Cardiac septum (tissue), 1 donor: ENCODE results near the gene NDST1. TPM values are rescaled to one million over a fixed set of nuclear protein-coding genes. Genes with fewer than 3 reads are reported as not detected.
A peak's percentile ranks its signal among the peaks of the same experiment; 100 is the strongest.
"Not testable (repeated sequence)": the region's sequence is repeated elsewhere in the genome, so short reads cannot be mapped to it uniquely, and the experiment has no call there.

Experiments used
- DNase-seq: peaks from one replicate; pipeline ENCODE4 v3.0.0-alpha.2; 2020; ENCODE audit warnings: low spot score
- intact Hi-C: fragments of 100-400 bp; cut with DNase I; formaldehyde crosslinking; loops from one replicate; pipeline ENCODE4 v1.14.0; 2022
- long read RNA-seq: library from polyadenylated mRNA; unstranded; transcript quantifications from one replicate; pipeline ENCODE4 v2.0.0, GENCODE V29; 2021
- total RNA-seq: library from RNA; stranded (reverse); fragmentation: NEBNext Ultra II Directional; extraction: Animal tissue kit (Norgen Biotek cat#: 25700); gene quantifications from one replicate; pipeline ENCODE4 v1.2.1, GENCODE V29; 2021
- donor health status: DM: no; HTN: no; CAD: no.

The NDST1 gene
- 67.6 TPM for total RNA-seq
- long read RNA-seq, partial matches to known transcripts: 19 of 59 reads
- long read RNA-seq, other reads (novel, unspliced or antisense): 40 of 59 reads

- DNase-seq: no peak
- intact Hi-C loops: no loop called here
Measured at GRCh38 chr5:150507474-150508276, at the start of gene NDST1. TSS of gene NDST1 (plus strand) at chr5:150508131. CDS start at chr5:150521255, 13,124 bp downstream.

GRCh38 chr5:150458802-150459557 lies 49.0 kb upstream of the NDST1 start:
- intact Hi-C loops: loop anchor here (1.0 to 2.0 kb wide), 2 partner anchors 64 to 86 kb away; no protein-coding TSS in a partner anchor
- DNase-seq: peak; percentile 92

- intact Hi-C loops: loop anchor here (10.0 kb wide), 1 partner anchor 384 kb away; the partner anchor contains the start of gene IRGM
- no peak for DNase-seq
Measured at GRCh38 chr5:150460781-150461180, 47.1 kb upstream of the NDST1 start.

GRCh38 chr5:150461231-150461630 lies 46.7 kb upstream of the NDST1 start:
- intact Hi-C loops: loop anchor here (10.0 kb wide), 1 partner anchor 384 kb away; the partner anchor contains the start of gene IRGM
- DNase-seq: no peak

- DNase-seq: no peak
- intact Hi-C loops: loop anchor here (10.0 kb wide), 1 partner anchor 380 kb away; the partner anchor contains the start of gene IRGM
Measured at GRCh38 chr5:150464554-150465012, 43.3 kb upstream of the NDST1 start.

- intact Hi-C loops: loop anchor here (10.0 kb wide), 1 partner anchor 379 kb away; the partner anchor contains the start of gene IRGM
- DNase-seq: peak; percentile 77
Measured at GRCh38 chr5:150465927-150466326, 42.0 kb upstream of the NDST1 start.

GRCh38 chr5:150468206-150468605 lies 39.7 kb upstream of the NDST1 start:
- intact Hi-C loops: loop anchor here (10.0 kb wide), 1 partner anchor 377 kb away; the partner anchor contains the start of gene IRGM
- DNase-seq: no peak

- intact Hi-C loops: loop anchor here (10.0 kb wide), 1 partner anchor 375 kb away; the partner anchor contains the start of gene IRGM
- DNase-seq: no peak
Measured at GRCh38 chr5:150469718-150470469, 38.0 kb upstream of the NDST1 start.

GRCh38 chr5:150473673-150474358 lies 34.1 kb upstream of the NDST1 start:
- DNase-seq: no peak
- intact Hi-C loops: no loop called here

- DNase-seq, intact Hi-C loops: not testable (repeated sequence)
Measured at GRCh38 chr5:150476568-150476967, 31.4 kb upstream of the NDST1 start.

GRCh38 chr5:150479416-150479815 lies 28.5 kb upstream of the NDST1 start:
- intact Hi-C loops: no loop called here
- DNase-seq: no peak

GRCh38 chr5:150481708-150481965 lies 26.3 kb upstream of the NDST1 start:
- intact Hi-C loops: no loop called here
- DNase-seq: no peak

- intact Hi-C loops: no loop called here
- no peak for DNase-seq
Measured at GRCh38 chr5:150481972-150482406, 25.9 kb upstream of the NDST1 start.

GRCh38 chr5:150484964-150485692 lies 22.8 kb upstream of the NDST1 start:
- intact Hi-C loops: loop anchor here (5.0 kb wide), 1 partner anchor 37 kb away; no protein-coding TSS in a partner anchor
- DNase-seq: no peak

GRCh38 chr5:150485693-150486401 lies 22.1 kb upstream of the NDST1 start:
- intact Hi-C loops: loop anchor here (2.0 to 5.0 kb wide), 3 partner anchors 19 to 59 kb away; no protein-coding TSS in a partner anchor
- DNase-seq: no peak

GRCh38 chr5:150486402-150487198 lies 21.3 kb upstream of the NDST1 start:
- intact Hi-C loops: loop anchor here (2.0 to 5.0 kb wide), 3 partner anchors 18 to 58 kb away; no protein-coding TSS in a partner anchor
- DNase-seq: no peak
